HS-27A (cell line): Measurements from ENCODE around the gene ATP8B3.
A peak's percentile ranks its signal among the peaks of the same experiment; 100 is the strongest.
"Not testable (repeated sequence)": the region's sequence is repeated elsewhere in the genome, so short reads cannot be mapped to it uniquely, and the experiment has no call there.

Experiments used
- DNase-seq: peaks from one replicate; pipeline ENCODE4 v3.0.0-alpha.2; 2012; ENCODE audit warnings: low read depth, missing footprints

The ATP8B3 gene

GRCh38 chr19:1797313-1797712 is 14.8 kb downstream of the ATP8B3 start:
- not testable (repeated sequence) for DNase-seq

GRCh38 chr19:1796395-1797142 is 15.5 kb downstream of the ATP8B3 start:
- DNase-seq, result no peak

GRCh38 chr19:1794424-1795172 is 17.5 kb downstream of the ATP8B3 start:
- DNase-seq, result no peak

GRCh38 chr19:1791879-1792278 is 20.2 kb downstream of the ATP8B3 start:
- DNase-seq, result no peak

- no peak for DNase-seq
Measured at GRCh38 chr19:1790054-1790792, 21.9 kb downstream of the ATP8B3 start.

- no peak for DNase-seq
Measured at GRCh38 chr19:1789261-1790041, 22.6 kb downstream of the ATP8B3 start.

GRCh38 chr19:1787116-1787515 is 25.0 kb downstream of the ATP8B3 start:
- no peak for DNase-seq

GRCh38 chr19:1786668-1787067 is 25.4 kb downstream of the ATP8B3 start:
- DNase-seq, result no peak

- no peak for DNase-seq
Measured at GRCh38 chr19:1785310-1785709, 26.8 kb downstream of the ATP8B3 start.

GRCh38 chr19:1783874-1784273 is 28.2 kb downstream of the ATP8B3 start:
- DNase-seq, result no peak

- DNase-seq, result no peak
Measured at GRCh38 chr19:1783354-1783753, 28.7 kb downstream of the ATP8B3 start.

GRCh38 chr19:1782521-1782920 is 29.6 kb downstream of the ATP8B3 start:
- no peak for DNase-seq

GRCh38 chr19:1780272-1780958 is 31.7 kb downstream of the ATP8B3 start:
- DNase-seq, result no peak

GRCh38 chr19:1779574-1779973 is 32.5 kb downstream of the ATP8B3 start:
- no peak for DNase-seq

- no peak for DNase-seq
Measured at GRCh38 chr19:1777149-1777548, 34.9 kb downstream of the ATP8B3 start.

GRCh38 chr19:1776606-1777147 is 35.4 kb downstream of the ATP8B3 start:
- DNase-seq, result no peak

GRCh38 chr19:1775951-1776605 is 36.0 kb downstream of the ATP8B3 start:
- DNase-seq, result no peak

- no peak for DNase-seq
Measured at GRCh38 chr19:1774989-1775772, 36.9 kb downstream of the ATP8B3 start.

- peak; percentile 53 for DNase-seq
Measured at GRCh38 chr19:1773184-1773583, 38.9 kb downstream of the ATP8B3 start.
